Activated CD4-positive, CD25-positive, alpha-beta regulatory T cell (primary cell): Measurements from ENCODE around the gene CSNK2B.

Source experiments
- DNase-seq, 4 experiments: peaks; one replicate each; lab custom pipeline; 2025; lab: John Stamatoyannopoulos, UW

The CSNK2B gene

DNA sequence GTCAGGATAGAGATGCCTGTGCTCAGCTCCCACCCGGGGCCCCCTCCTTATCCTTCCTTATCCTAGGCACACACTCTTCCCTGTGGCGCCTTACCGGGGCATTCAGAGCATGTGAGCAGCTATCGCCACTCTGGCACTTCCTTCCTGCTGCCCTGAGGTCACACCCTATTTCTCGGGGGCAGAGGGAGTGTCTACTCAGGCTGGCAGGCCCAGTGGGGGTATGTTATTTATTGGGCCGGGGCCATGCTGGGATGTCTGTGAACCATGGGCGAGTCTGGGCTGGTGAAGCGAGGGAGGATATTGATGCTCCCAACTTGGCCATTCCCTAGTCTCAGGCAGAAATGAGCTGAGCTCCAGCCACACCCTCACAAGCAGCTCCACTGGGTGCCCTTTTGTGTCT is 45.4 kb downstream of the CSNK2B start:
- no peak for DNase-seq

DNA sequence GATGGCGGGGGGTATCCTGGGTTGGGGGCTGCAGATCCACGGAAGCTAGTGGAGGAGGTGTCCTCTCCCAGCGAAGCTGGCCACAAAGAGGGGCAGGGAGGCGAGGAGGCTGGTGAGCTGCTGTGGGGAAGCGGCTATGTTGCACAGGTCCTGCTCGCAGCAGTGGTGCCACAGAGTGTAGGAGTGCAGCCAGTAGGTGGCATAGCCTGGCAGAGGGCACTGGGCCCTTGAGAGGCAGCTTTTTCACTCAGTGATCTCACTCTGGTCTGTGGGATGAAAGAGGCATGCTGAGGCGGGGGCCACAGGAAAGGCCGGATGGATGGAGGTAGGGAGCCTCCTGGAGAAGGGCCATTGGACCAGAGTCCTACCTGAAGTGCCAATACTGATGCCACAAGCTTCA is 46.4 kb downstream of the CSNK2B start:
- no peak for DNase-seq

- no peak for DNase-seq
Measured at GRCh38 chr6:31713465-31713864, 47.6 kb downstream of the CSNK2B start.

GRCh38 chr6:31713991-31714684 is 48.3 kb downstream of the CSNK2B start:
- no peak for DNase-seq

DNA sequence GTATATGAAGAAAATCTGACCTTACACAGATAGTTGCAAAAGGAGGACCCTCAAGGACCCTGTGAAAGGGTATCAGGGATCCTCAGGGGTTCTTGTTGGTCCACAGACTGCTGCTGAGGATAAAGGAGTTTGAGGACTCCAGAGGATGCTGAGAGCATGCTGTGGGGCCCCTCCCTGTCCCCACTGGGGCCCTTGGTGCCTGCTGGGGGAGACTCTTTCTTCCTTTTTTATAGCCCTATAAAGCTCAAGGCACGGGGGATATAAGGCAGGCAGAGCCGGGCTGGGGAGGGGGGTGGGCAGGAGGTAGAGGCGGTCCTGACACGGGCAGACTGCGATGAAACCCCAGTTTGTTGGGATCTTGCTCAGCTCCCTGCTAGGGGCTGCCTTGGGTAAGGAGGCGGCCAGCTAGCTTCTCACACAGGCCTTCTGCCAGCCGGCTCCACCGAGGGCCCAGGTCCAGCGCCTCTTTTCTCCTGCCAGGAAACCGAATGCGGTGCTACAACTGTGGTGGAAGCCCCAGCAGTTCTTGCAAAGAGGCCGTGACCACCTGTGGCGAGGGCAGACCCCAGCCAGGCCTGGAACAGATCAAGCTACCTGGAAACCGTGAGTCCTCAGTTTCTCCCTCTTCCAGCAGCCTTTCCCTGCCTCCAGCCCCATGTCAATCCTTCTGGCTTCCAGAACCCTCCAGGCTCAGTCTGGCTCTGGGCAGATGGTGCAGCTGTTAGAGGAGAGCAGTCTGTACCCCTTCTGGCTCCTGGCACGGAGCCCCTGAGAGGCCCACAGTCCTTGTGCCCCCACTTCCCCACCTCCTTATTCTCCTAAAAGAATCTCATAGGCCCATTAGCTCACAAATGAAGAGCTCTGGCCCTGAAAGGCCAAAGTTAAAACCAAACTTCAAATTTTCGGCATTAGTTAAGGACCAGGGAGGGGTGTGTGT is 49.4 kb downstream of the CSNK2B start, which contains the start of gene LY6G6D:
Gene LY6G6D, plus strand, starts transcription at position 327 of the 937 bp plus-strand sequence. Its CDS starts 8 bp downstream, at position 335.
- DNase-seq = no peak

GRCh38 chr6:31717499-31718222 is 51.8 kb downstream of the CSNK2B start:
- no peak for DNase-seq

GRCh38 chr6:31718265-31718664 is 52.4 kb downstream of the CSNK2B start:
- DNase-seq = no peak

GRCh38 chr6:31719001-31719400 is 53.1 kb downstream of the CSNK2B start:
- no peak for DNase-seq
